A549 (cell line): Measurements from ENCODE around the gene NUP214. TPM values are rescaled to one million over a fixed set of nuclear protein-coding genes. Genes with fewer than 3 reads are reported as not detected.
"Not testable (repeated sequence)": the region's sequence is repeated elsewhere in the genome, so short reads cannot be mapped to it uniquely, and the experiment has no call there.

Experiments used
- ATAC-seq, 2 experiments: fragments of 200-7000 bp in 1 of 2; fragments of >200 bp in 1 of 2; cut with Nextera tagmentation in 1 of 2; cut with Tn5 transposase in 1 of 2; 3 replicates each; pipeline versions ENCODE4 v1.8.0 to v1.9.1; 2018 to 2020; ENCODE audit warnings: mild to moderate bottlenecking in 1 of 2, moderate library complexity in 1 of 2
- CTCF ChIA-PET: fragments of 300-600 bp; sonication (Branson Sonifier 250); formaldehyde crosslinking; extraction: SDS; loops from one replicate; lab custom pipeline; 2021; ENCODE audit warnings: antibody characterized with exemption, inconsistent platforms; lab: Yijun Ruan, JAX
- POLR2A ChIA-PET: fragments of 350-600 bp; formaldehyde crosslinking; extraction: SDS; loops from one replicate; lab custom pipeline; 2021; ENCODE audit warnings: antibody characterized with exemption, inconsistent platforms; lab: Yijun Ruan, JAX
- DNase-seq, 2 experiments: peaks; one replicate each; pipeline versions ENCODE4 v3.0.0 to v3.0.0-alpha.2; 2011 to 2016; ENCODE audit warnings: low read depth in 1 of 2, low spot score in 1 of 2
- FAIRE-seq: peaks from 2 replicates; lab custom pipeline; 2011; peaks lifted over from hg19 to GRCh38; lab: Jason Lieb, UNC
- H3K27ac ChIP-seq, 2 experiments: fragments of >200 bp; sonication (Bioruptor Twin); formaldehyde crosslinking; 3 replicates each; pipeline ENCODE4 v1.5.1; 2016 to 2017
- H3K4me1 ChIP-seq: fragments of >200 bp; sonication (Bioruptor Twin); formaldehyde crosslinking; 3 replicates; pipeline ENCODE4 v1.6.1; 2016
- H3K4me2 ChIP-seq: fragments of >200 bp; sonication (Bioruptor Twin); formaldehyde crosslinking; 3 replicates; pipeline ENCODE4 v1.6.1; 2016
- H3K4me3 ChIP-seq: fragments of >200 bp; sonication (Bioruptor Twin); formaldehyde crosslinking; 3 replicates; pipeline ENCODE4 v1.5.1; 2016
- H3K9me3 ChIP-seq: fragments of >200 bp; sonication (Bioruptor Twin); formaldehyde crosslinking; 3 replicates; pipeline ENCODE4 v1.6.1; 2016
- BHLHE40 ChIP-seq: IDR thresholded peaks from 2 replicates; pipeline ENCODE4 v1.6.1; 2012; ENCODE audit warnings: low read depth, low read length, inconsistent platforms
- CEBPB ChIP-seq, 2 experiments: fragments of >200 bp in 1 of 2; sonication (Bioruptor Twin) in 1 of 2; formaldehyde crosslinking in 1 of 2; IDR thresholded peaks; 2 replicates each; pipeline ENCODE4 v1.6.1; 2012 to 2016
- E2F6 ChIP-seq: IDR thresholded peaks from 2 replicates; pipeline ENCODE4 v1.6.1; 2012; ENCODE audit warnings: low read depth, borderline replicate concordance
- EHF ChIP-seq: fragments of 250-450 bp; sonication (Bioruptor Pico); IDR thresholded peaks from 2 replicates; pipeline ENCODE4 v1.5.0; 2020; ENCODE audit warnings: mild to moderate bottlenecking
- EHMT2 ChIP-seq: fragments of 200-600 bp; sonication (generic); IDR thresholded peaks from 2 replicates; pipeline ENCODE4 v1.6.1; 2016; ENCODE audit warnings: antibody characterized with exemption, low read depth, mild to moderate bottlenecking, moderate library complexity
- ELK1 ChIP-seq: fragments of 150-350 bp; IDR thresholded peaks from 2 replicates; pipeline ENCODE4 v1.6.1; 2014; ENCODE audit warnings: low read depth, mild to moderate bottlenecking, low read length
- EP300 ChIP-seq, 2 experiments: fragments of >200 bp; sonication (Bioruptor Twin); formaldehyde crosslinking; IDR thresholded peaks; 2 replicates in 1 of 2; 3 replicates in 1 of 2; pipeline ENCODE4 v1.6.1; 2016 to 2017
- FOXS1 ChIP-seq: fragments of 250-450 bp; sonication (Bioruptor Pico); IDR thresholded peaks from 2 replicates; pipeline ENCODE4 v1.5.0; 2020; ENCODE audit warnings: mild to moderate bottlenecking, moderate library complexity
- HOXA7 ChIP-seq: fragments of 250-450 bp; sonication (Bioruptor Pico); IDR thresholded peaks from 2 replicates; pipeline ENCODE4 v1.5.0; 2020; ENCODE audit warnings: mild to moderate bottlenecking, moderate library complexity
- HOXB13 ChIP-seq: fragments of 250-450 bp; sonication (Bioruptor Pico); IDR thresholded peaks from 2 replicates; pipeline ENCODE4 v1.5.0; 2020; ENCODE audit warnings: low read depth, mild to moderate bottlenecking, moderate library complexity
- KDM1A ChIP-seq: fragments of 200-600 bp; sonication (generic); IDR thresholded peaks from 2 replicates; pipeline ENCODE4 v1.6.1; 2016; ENCODE audit warnings: low read depth, mild to moderate bottlenecking
- MAFK ChIP-seq: fragments of 450-650 bp; IDR thresholded peaks from 2 replicates; pipeline ENCODE4 v1.6.1; 2014; ENCODE audit not compliant: partially characterized antibody
- NR3C1 ChIP-seq: fragments of >200 bp; sonication (Bioruptor Twin); formaldehyde crosslinking; IDR thresholded peaks from 3 replicates; pipeline ENCODE4 v1.6.1; 2017
- POLR2AphosphoS2 ChIP-seq: conservative IDR thresholded peaks from 2 replicates; pipeline ENCODE4 v1.6.1; 2012; ENCODE audit warnings: low read length, improper control_type of control experiment, inconsistent platforms
- RARB ChIP-seq: fragments of 250-450 bp; sonication (Bioruptor Pico); IDR thresholded peaks from 2 replicates; pipeline ENCODE4 v1.8.0; 2021; ENCODE audit warnings: mild to moderate bottlenecking, moderate library complexity
- REST ChIP-seq: fragments of 200-600 bp; sonication (generic); IDR thresholded peaks from 2 replicates; pipeline ENCODE4 v1.6.1; 2016; ENCODE audit warnings: antibody characterized with exemption, mild to moderate bottlenecking, moderate library complexity
- RFX5 ChIP-seq: fragments of 450-650 bp; IDR thresholded peaks from 2 replicates; pipeline ENCODE4 v1.7.1; 2014; ENCODE audit warnings: antibody characterized with exemption, mild to moderate bottlenecking, moderate library complexity
- SMC3 ChIP-seq: fragments of >200 bp; sonication (Bioruptor Twin); formaldehyde crosslinking; IDR thresholded peaks from 3 replicates; pipeline ENCODE4 v1.6.1; 2018; ENCODE audit warnings: inconsistent platforms
- TP53 ChIP-seq: fragments of 250-450 bp; sonication (Bioruptor Pico); IDR thresholded peaks from 2 replicates; pipeline ENCODE4 v1.5.0; 2021; ENCODE audit warnings: mild to moderate bottlenecking, moderate library complexity
- USF2 ChIP-seq: fragments of 450-650 bp; IDR thresholded peaks from 2 replicates; pipeline ENCODE4 v1.6.1; 2014; ENCODE audit warnings: antibody characterized with exemption
- ZC3H11A ChIP-seq: fragments of 450-650 bp; IDR thresholded peaks from 2 replicates; pipeline ENCODE4 v1.6.1; 2014; ENCODE audit warnings: antibody characterized with exemption, mild to moderate bottlenecking
- ZNF302 ChIP-seq: fragments of 250-450 bp; sonication (Bioruptor Pico); IDR thresholded peaks from 2 replicates; pipeline ENCODE4 v1.9.0; 2021; ENCODE audit warnings: inconsistent platforms, mild to moderate bottlenecking, moderate library complexity
- WGBS: methylation state at CpG from one replicate; pipeline ENCODE4 v1.1.6; 2017; ENCODE audit errors: missing lambda C conversion rate; 5-methylcytosine and 5-hydroxymethylcytosine counted together
- polyA plus RNA-seq, 4 experiments: library from polyadenylated mRNA; depleted of rRNA in 3 of 4; stranded (reverse); fragments of >200 nt; fragmentation: RNase III in 1 of 4; extraction: RNeasy Plus Mini Kit Qiagen cat#74134 plus additional on column Dnase treatment in 1 of 4; gene quantifications; 2 replicates in 3 of 4; 3 replicates in 1 of 4; pipeline ENCODE4 v1.2.3, GENCODE V29; 2011 to 2017

Gene NUP214
- polyA plus RNA-seq, 2 of the 4 experiments (the other 2 are of a cell fraction) = 14.4 to 18.5 TPM

GRCh38 chr9:131149688-131150053 lies 24.3 kb downstream of the NUP214 start:
- FAIRE-seq (no peak), DNase-seq (no peak), ATAC-seq (no peak; a peak in 1 of 6 replicates)
- no peak overlapping the region for H3K27ac ChIP-seq
- CTCF ChIA-PET = no interaction called here
- POLR2A ChIA-PET = no interaction called here
- H3K4me2 ChIP-seq = no peak overlapping the region
- no peaks in the 10 kb centered on the region for H3K9me3 ChIP-seq
- no peak overlapping the region for H3K4me3 ChIP-seq
- 82% methylated on average over 5 of the region's 5 CpGs for WGBS
- TF ChIP-seq SMC3 (no peak), RFX5 (no peak), CEBPB (IDR thresholded peaks at IDR 0.05) (no peak), EHF (CRISPR knock-in tag) (no peak), HOXB13 (CRISPR knock-in tag) (no peak), ELK1 (no peak), POLR2AphosphoS2 (no peak), REST (no peak), EHMT2 (no peak), NR3C1 (no peak), E2F6 (no peak), HOXA7 (no peak), BHLHE40 (no peak), RARB (CRISPR knock-in tag) (no peak), TP53 (CRISPR knock-in tag) (no peak)
- H3K4me1 ChIP-seq = no peaks in the 10 kb centered on the region

GRCh38 chr9:131153595-131153994 lies 28.2 kb downstream of the NUP214 start:
- FAIRE-seq = no peak
- TF ChIP-seq USF2 = no peak
- no peak for TF ChIP-seq ELK1
- no peak for TF ChIP-seq ZNF302 (CRISPR knock-in tag)
- no peak for TF ChIP-seq RFX5
- TF ChIP-seq E2F6 = no peak
- no peak for TF ChIP-seq ZC3H11A
- no peak for TF ChIP-seq EP300 (IDR thresholded peaks at IDR 0.05)
- no peak for TF ChIP-seq MAFK
- TF ChIP-seq KDM1A = no peak
- TF ChIP-seq FOXS1 = no peak
- TF ChIP-seq, all 56 proteins: peak for 0
- Histone ChIP-seq H3K4me2 (no peak overlapping the region), H3K9me3 (no peaks in the 10 kb centered on the region), H3K27ac (no peak overlapping the region), H3K4me1 (no peaks in the 10 kb centered on the region), H3K4me3 (no peak overlapping the region)
- CTCF ChIA-PET = interaction anchor here (2.0 kb wide), 1 partner anchor 183 kb away, joined by 7 read pairs; no protein-coding TSS in a partner anchor
- POLR2A ChIA-PET = no interaction called here
- DNase-seq (no peak), ATAC-seq (no peak)
- 82% methylated on average over 4 of the region's 4 CpGs for WGBS

GRCh38 chr9:131158673-131159072 lies 33.3 kb downstream of the NUP214 start:
- 91% methylated on average over 1 of the region's 1 CpG for WGBS
- H3K9me3 ChIP-seq, DNase-seq, H3K27ac ChIP-seq, ATAC-seq, H3K4me1 ChIP-seq, POLR2A ChIA-PET, FAIRE-seq, H3K4me2 ChIP-seq, H3K4me3 ChIP-seq: not testable (repeated sequence)
- CTCF ChIA-PET = interaction anchor here (1.1 to 1.7 kb wide), 4 partner anchors 10 to 192 kb away, joined by 3 to 6 read pairs (median 4); no protein-coding TSS in a partner anchor
